ENCODE measurements around the gene SLC12A6. TPM values are rescaled to one million over a fixed set of nuclear protein-coding genes. Genes with fewer than 3 reads are reported as not detected.
A peak's percentile ranks its signal among the peaks of the same experiment; 100 is the strongest.
"Not testable (repeated sequence)": the region's sequence is repeated elsewhere in the genome, so short reads cannot be mapped to it uniquely, and the experiment has no call there.

Gene SLC12A6
- 10 to 100 TPM; 71.3 to 72.0 TPM for total RNA-seq
- 1 to 10 TPM; 1.8 to 8.1 TPM for polyA plus RNA-seq

- Histone ChIP-seq H3K4me1 (ENCODE audit: insufficient read depth, low read length) (peaks cover 70% of the 10 kb centered on the region), H3K27ac (ENCODE audit: low read depth, low read length) (peak within 1 kb of the TSS; percentile 76), H3K27me3 (ENCODE audit: insufficient read depth, low read length) (no peaks in the 10 kb centered on the region), H3K36me3 (ENCODE audit: insufficient read depth, low read length) (no peaks in the 10 kb centered on the region), H3K9me3 (ENCODE audit: control insufficient read depth in 1 of 2, low read length in 2 of 2) (no peaks in the 10 kb centered on the region), H3K4me3 (ENCODE audit: low read length in 2 of 2) (peak within 1 kb of the TSS; percentile 62 to 98)
- H3K4me3 Mint-ChIP-seq, result peak within 1 kb of the TSS; percentile 94 to 100 (median 100)
- no peaks in the 10 kb centered on the region for H3K27me3 Mint-ChIP-seq
- peaks cover 0 to 2% (median 0%) of the 10 kb centered on the region in 8 donors for H3K9me3 Mint-ChIP-seq
- CTCF ChIA-PET (ENCODE audit: partially characterized antibody), result interaction anchor here (3.6 to 4.8 kb wide), 3 partner anchors 9 to 96 kb away, joined by 17 to 28 read pairs (median 27); partner anchors contain the start of gene LPCAT4
- POLR2A ChIA-PET (ENCODE audit: partially characterized antibody), result interaction anchor here (0.6 to 10.0 kb wide), 24 partner anchors 9 to 299 kb away, joined by 3 to 144 read pairs (median 4); partner anchors contain the start of genes AVEN, EMC4, EMC7 and GOLGA8B
- H3K4me1 Mint-ChIP-seq, result peaks cover 38 to 71% (median 49%) of the 10 kb centered on the region in 4 donors
- H3K36me3 Mint-ChIP-seq, result peaks cover 6 to 26% of the 10 kb centered on the region in 2 donors
- H3K27ac Mint-ChIP-seq, result peak within 1 kb of the TSS; percentile 91 to 99 (median 97)
- peak; percentile 92 to 94 (median 92) for DNase-seq
- intact Hi-C loops (cut with micrococcal nuclease), result loop anchor here (1.0 to 10.0 kb wide), 6 partner anchors 19 to 647 kb away; partner anchors contain the start of genes KATNBL1, LPCAT4 and ZNF770
These were observed at the start of gene SLC12A6 for GRCh38 chr15:34337557-34338306. Gene SLC12A6, minus strand, starts transcription at chr15:34337781. Its CDS starts 1,101 bp downstream, at chr15:34336680.

- H3K4me1 Mint-ChIP-seq; H3K4me1 ChIP-seq (ENCODE audit: insufficient read depth, low read length); H3K36me3 ChIP-seq (ENCODE audit: insufficient read depth, low read length); CTCF ChIA-PET (ENCODE audit: partially characterized antibody); H3K27me3 ChIP-seq (ENCODE audit: insufficient read depth, low read length); H3K27ac ChIP-seq (ENCODE audit: low read depth, low read length); DNase-seq; H3K4me3 ChIP-seq (ENCODE audit: low read length in 2 of 2); H3K9me3 ChIP-seq (ENCODE audit: control insufficient read depth in 1 of 2, low read length in 2 of 2); POLR2A ChIA-PET (ENCODE audit: partially characterized antibody); H3K4me3 Mint-ChIP-seq; intact Hi-C loops (cut with micrococcal nuclease); H3K9me3 Mint-ChIP-seq; H3K27me3 Mint-ChIP-seq; H3K27ac Mint-ChIP-seq; H3K36me3 Mint-ChIP-seq: not testable (repeated sequence)
These were observed 44.4 kb upstream of the SLC12A6 start for GRCh38 chr15:34381829-34382521.

- H3K9me3 ChIP-seq (ENCODE audit: control insufficient read depth in 1 of 2, low read length in 2 of 2); intact Hi-C loops (cut with micrococcal nuclease); H3K4me1 ChIP-seq (ENCODE audit: insufficient read depth, low read length); POLR2A ChIA-PET (ENCODE audit: partially characterized antibody); H3K27ac ChIP-seq (ENCODE audit: low read depth, low read length); CTCF ChIA-PET (ENCODE audit: partially characterized antibody); H3K4me3 Mint-ChIP-seq; H3K9me3 Mint-ChIP-seq; H3K4me1 Mint-ChIP-seq; H3K27ac Mint-ChIP-seq; H3K27me3 ChIP-seq (ENCODE audit: insufficient read depth, low read length); DNase-seq; H3K36me3 Mint-ChIP-seq; H3K36me3 ChIP-seq (ENCODE audit: insufficient read depth, low read length); H3K4me3 ChIP-seq (ENCODE audit: low read length in 2 of 2); H3K27me3 Mint-ChIP-seq: not testable (repeated sequence)
These were observed 42.9 kb upstream of the SLC12A6 start for GRCh38 chr15:34380491-34380890.

GRCh38 chr15:34376856-34377255 is 39.3 kb upstream of the SLC12A6 start:
- no peaks in the 10 kb centered on the region for H3K36me3 ChIP-seq (ENCODE audit: insufficient read depth, low read length)
- no peaks in the 10 kb centered on the region for H3K4me1 ChIP-seq (ENCODE audit: insufficient read depth, low read length)
- H3K27me3 Mint-ChIP-seq, result no peaks in the 10 kb centered on the region
- H3K27ac ChIP-seq (ENCODE audit: low read depth, low read length), result no peak overlapping the region
- ChIA-PET POLR2A (ENCODE audit: partially characterized antibody) (no interaction called here), CTCF (ENCODE audit: partially characterized antibody) (no interaction called here)
- DNase-seq, result no peak
- H3K9me3 Mint-ChIP-seq, result no peaks in the 10 kb centered on the region
- peaks cover 0 to 2% (median 0%) of the 10 kb centered on the region in 4 donors for H3K4me1 Mint-ChIP-seq
- H3K27ac Mint-ChIP-seq, result peak overlapping the region in 1 of 7 donors; percentile 53
- intact Hi-C loops (cut with micrococcal nuclease), result no loop called here
- no peak overlapping the region for H3K4me3 Mint-ChIP-seq
- peaks cover 2 to 4% of the 10 kb centered on the region in 2 donors for H3K36me3 Mint-ChIP-seq
- no peaks in the 10 kb centered on the region for H3K27me3 ChIP-seq (ENCODE audit: insufficient read depth, low read length)
- no peak overlapping the region for H3K4me3 ChIP-seq (ENCODE audit: low read length in 2 of 2)
- H3K9me3 ChIP-seq (ENCODE audit: control insufficient read depth in 1 of 2, low read length in 2 of 2), result no peaks in the 10 kb centered on the region

- H3K9me3 ChIP-seq (ENCODE audit: control insufficient read depth in 1 of 2, low read length in 2 of 2); H3K4me3 ChIP-seq (ENCODE audit: low read length in 2 of 2); DNase-seq; H3K36me3 Mint-ChIP-seq; H3K4me1 ChIP-seq (ENCODE audit: insufficient read depth, low read length); intact Hi-C loops (cut with micrococcal nuclease); H3K4me3 Mint-ChIP-seq; H3K27me3 Mint-ChIP-seq; H3K27me3 ChIP-seq (ENCODE audit: insufficient read depth, low read length); H3K27ac ChIP-seq (ENCODE audit: low read depth, low read length); H3K27ac Mint-ChIP-seq; H3K4me1 Mint-ChIP-seq; POLR2A ChIA-PET (ENCODE audit: partially characterized antibody); H3K9me3 Mint-ChIP-seq; H3K36me3 ChIP-seq (ENCODE audit: insufficient read depth, low read length): not testable (repeated sequence)
- CTCF ChIA-PET (ENCODE audit: partially characterized antibody), result interaction anchor here (1.0 kb wide), 1 partner anchor 8 kb away, joined by 3 read pairs; the partner anchor contains the start of gene LPCAT4
These were observed 38.0 kb upstream of the SLC12A6 start for GRCh38 chr15:34375541-34375940.

GRCh38 chr15:34374816-34375215 is 37.2 kb upstream of the SLC12A6 start:
- Histone ChIP-seq H3K9me3 (ENCODE audit: control insufficient read depth in 1 of 2, low read length in 2 of 2) (no peaks in the 10 kb centered on the region), H3K36me3 (ENCODE audit: insufficient read depth, low read length) (no peaks in the 10 kb centered on the region), H3K27ac (ENCODE audit: low read depth, low read length) (no peak overlapping the region), H3K27me3 (ENCODE audit: insufficient read depth, low read length) (no peaks in the 10 kb centered on the region), H3K4me3 (ENCODE audit: low read length in 2 of 2) (no peak overlapping the region), H3K4me1 (ENCODE audit: insufficient read depth, low read length) (no peaks in the 10 kb centered on the region)
- Mint-ChIP-seq H3K27ac (no peak overlapping the region), H3K4me3 (no peak overlapping the region), H3K9me3 (no peaks in the 10 kb centered on the region), H3K36me3 (no peaks in the 10 kb centered on the region), H3K4me1 (peaks cover 5 to 7% (median 7%) of the 10 kb centered on the region in 4 donors), H3K27me3 (no peaks in the 10 kb centered on the region)
- DNase-seq, result no peak
- ChIA-PET CTCF (ENCODE audit: partially characterized antibody) (no interaction called here), POLR2A (ENCODE audit: partially characterized antibody) (no interaction called here)
- intact Hi-C loops (cut with micrococcal nuclease), result no loop called here

GRCh38 chr15:34373951-34374350 is 36.4 kb upstream of the SLC12A6 start:
- no peaks in the 10 kb centered on the region for H3K36me3 Mint-ChIP-seq
- Histone ChIP-seq H3K9me3 (ENCODE audit: control insufficient read depth in 1 of 2, low read length in 2 of 2) (no peaks in the 10 kb centered on the region), H3K36me3 (ENCODE audit: insufficient read depth, low read length) (no peaks in the 10 kb centered on the region), H3K4me1 (ENCODE audit: insufficient read depth, low read length) (peaks cover 2% of the 10 kb centered on the region), H3K4me3 (ENCODE audit: low read length in 2 of 2) (no peak overlapping the region), H3K27ac (ENCODE audit: low read depth, low read length) (no peak overlapping the region), H3K27me3 (ENCODE audit: insufficient read depth, low read length) (no peaks in the 10 kb centered on the region)
- H3K27ac Mint-ChIP-seq, result peak overlapping the region in 2 of 7 donors; percentile 42 to 84
- H3K9me3 Mint-ChIP-seq, result no peaks in the 10 kb centered on the region
- DNase-seq, result no peak
- peaks cover 8 to 10% (median 9%) of the 10 kb centered on the region in 4 donors for H3K4me1 Mint-ChIP-seq
- H3K27me3 Mint-ChIP-seq, result no peaks in the 10 kb centered on the region
- CTCF ChIA-PET (ENCODE audit: partially characterized antibody), result interaction anchor here (1.1 kb wide), 1 partner anchor 214 kb away, joined by 3 read pairs; no protein-coding TSS in a partner anchor
- POLR2A ChIA-PET (ENCODE audit: partially characterized antibody), result no interaction called here
- no peak overlapping the region for H3K4me3 Mint-ChIP-seq
- intact Hi-C loops (cut with micrococcal nuclease), result no loop called here

Data from CD4-positive, alpha-beta memory T cell (primary cell).